BE2C (cell line): ENCODE data around the gene ABRACL.

ENCODE experiments used
- DNase-seq: peaks from one replicate; pipeline ENCODE4 v3.0.0-alpha.2; 2020
- H3K27me3 ChIP-seq: fragments of 250-450 bp; sonication (Bioruptor Pico); 2 replicates; pipeline ENCODE4 v1.5.1; 2020; ENCODE audit warnings: mild to moderate bottlenecking
- H3K36me3 ChIP-seq: fragments of 250-450 bp; sonication (Bioruptor Pico); 2 replicates; pipeline ENCODE4 v1.5.1; 2020; ENCODE audit warnings: mild to moderate bottlenecking
- H3K4me1 ChIP-seq: fragments of 250-450 bp; sonication (Bioruptor Pico); 2 replicates; pipeline ENCODE4 v1.5.1; 2020
- H3K4me3 ChIP-seq: 2 replicates; pipeline ENCODE4 v1.5.1; 2011; ENCODE audit warnings: low read depth, low read length
- H3K9me3 ChIP-seq: fragments of 250-450 bp; sonication (Bioruptor Pico); 2 replicates; pipeline ENCODE4 v1.5.1; 2020
- CTCF ChIP-seq: IDR thresholded peaks from 2 replicates; pipeline ENCODE4 v1.5.1; 2012; ENCODE audit warnings: mild to moderate bottlenecking, low read depth, low read length

The ABRACL gene

GRCh38 chr6:139050770-139051313 is 22.3 kb downstream of the ABRACL start:
- Histone ChIP-seq H3K4me1 (no peaks in the 10 kb centered on the region), H3K4me3 (no peak overlapping the region), H3K36me3 (no peaks in the 10 kb centered on the region), H3K27me3 (no peaks in the 10 kb centered on the region; the same call in 1 of the 2 replicates), H3K9me3 (no peaks in the 10 kb centered on the region)
- no peak for TF ChIP-seq CTCF
- no peak for DNase-seq

GRCh38 chr6:139051396-139052060 is 23.0 kb downstream of the ABRACL start:
- Histone ChIP-seq H3K27me3 (no peaks in the 10 kb centered on the region; the same call in 1 of the 2 replicates), H3K9me3 (no peaks in the 10 kb centered on the region), H3K4me1 (no peaks in the 10 kb centered on the region), H3K36me3 (no peaks in the 10 kb centered on the region), H3K4me3 (no peak overlapping the region)
- TF ChIP-seq CTCF: no peak
- DNase-seq: no peak

- Histone ChIP-seq H3K9me3 (no peaks in the 10 kb centered on the region), H3K36me3 (no peaks in the 10 kb centered on the region), H3K4me3 (no peak overlapping the region), H3K4me1 (no peaks in the 10 kb centered on the region), H3K27me3 (no peaks in the 10 kb centered on the region; the same call in 1 of the 2 replicates)
- DNase-seq: no peak
- no peak for TF ChIP-seq CTCF
These were observed 24.8 kb downstream of the ABRACL start for GRCh38 chr6:139053382-139053781.

- no peaks in the 10 kb centered on the region for H3K4me1 ChIP-seq
These were observed 25.5 kb downstream of the ABRACL start for GRCh38 chr6:139054001-139054400.

GRCh38 chr6:139055709-139056108 is 27.2 kb downstream of the ABRACL start:
- DNase-seq: no peak
- Histone ChIP-seq H3K36me3 (no peaks in the 10 kb centered on the region), H3K4me3 (no peak overlapping the region), H3K27me3 (no peaks in the 10 kb centered on the region; the same call in 1 of the 2 replicates), H3K4me1 (no peaks in the 10 kb centered on the region), H3K9me3 (no peaks in the 10 kb centered on the region)
- no peak for TF ChIP-seq CTCF

More at GRCh38 chr6:139054001-139054400, 25.5 kb downstream of the ABRACL start:
- H3K9me3 ChIP-seq: no peaks in the 10 kb centered on the region
- no peaks in the 10 kb centered on the region for H3K36me3 ChIP-seq
- H3K4me3 ChIP-seq: no peak overlapping the region
- no peaks in the 10 kb centered on the region; the same call in 1 of the 2 replicates for H3K27me3 ChIP-seq
- no peak for TF ChIP-seq CTCF
- no peak for DNase-seq

- Histone ChIP-seq H3K9me3 (no peaks in the 10 kb centered on the region), H3K36me3 (no peaks in the 10 kb centered on the region), H3K27me3 (no peaks in the 10 kb centered on the region; the same call in 1 of the 2 replicates), H3K4me3 (no peak overlapping the region), H3K4me1 (no peaks in the 10 kb centered on the region)
- DNase-seq: no peak
- no peak for TF ChIP-seq CTCF
These were observed 29.5 kb downstream of the ABRACL start for GRCh38 chr6:139058029-139058428.
